ENCODE data around the gene CEP89.
"Not testable (repeated sequence)": the region's sequence is repeated elsewhere in the genome, so short reads cannot be mapped to it uniquely, and the experiment has no call there.

Gene CEP89

GRCh38 chr19:32982488-32982887 lies 10.7 kb upstream of the CEP89 start:
- H3K4me3 Mint-ChIP-seq; H3K4me1 Mint-ChIP-seq (ENCODE audit: low read depth); H3K9me3 Mint-ChIP-seq; H3K27ac Mint-ChIP-seq; DNase-seq (ENCODE audit: low spot score); H3K27me3 Mint-ChIP-seq (ENCODE audit: low read depth); H3K36me3 Mint-ChIP-seq (ENCODE audit: low read depth): not testable (repeated sequence)

- H3K4me3 Mint-ChIP-seq; H3K36me3 Mint-ChIP-seq (ENCODE audit: low read depth): not testable (repeated sequence)
These were observed 8.0 kb upstream of the CEP89 start for GRCh38 chr19:32979807-32980206.

DNA sequence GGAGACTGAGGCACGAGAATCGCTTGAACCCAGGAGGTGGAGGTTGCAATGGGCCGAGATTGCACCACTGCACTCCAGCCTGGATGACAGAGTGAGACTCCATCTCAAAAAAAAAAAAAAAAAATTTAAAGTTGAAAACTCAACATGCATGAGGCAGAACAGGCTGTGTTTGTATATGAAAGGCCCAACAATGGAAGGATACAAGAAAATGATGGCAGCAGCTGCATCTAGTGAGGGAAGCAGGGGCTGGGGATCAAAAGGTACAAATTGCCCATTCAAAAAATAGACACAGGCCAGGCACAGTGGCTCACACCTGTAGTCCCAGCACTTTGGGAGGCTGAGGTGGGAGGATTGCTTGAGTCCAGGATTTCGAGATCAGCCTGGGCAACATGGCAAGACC lies 6.1 kb upstream of the CEP89 start:
- not testable (repeated sequence) for H3K4me3 Mint-ChIP-seq; DNase-seq (ENCODE audit: low spot score); H3K4me1 Mint-ChIP-seq (ENCODE audit: low read depth); H3K27me3 Mint-ChIP-seq (ENCODE audit: low read depth); H3K9me3 Mint-ChIP-seq; H3K27ac Mint-ChIP-seq
- peaks cover 11% of the 10 kb centered on the region for H3K36me3 Mint-ChIP-seq (ENCODE audit: low read depth)

More at GRCh38 chr19:32979807-32980206, 8.0 kb upstream of the CEP89 start:
- not testable (repeated sequence) for H3K27ac Mint-ChIP-seq; H3K9me3 Mint-ChIP-seq; H3K4me1 Mint-ChIP-seq (ENCODE audit: low read depth); DNase-seq (ENCODE audit: low spot score); H3K27me3 Mint-ChIP-seq (ENCODE audit: low read depth)

- DNase-seq (ENCODE audit: low spot score) = no peak
- no peaks in the 10 kb centered on the region for H3K27me3 Mint-ChIP-seq (ENCODE audit: low read depth)
- peaks cover 11% of the 10 kb centered on the region for H3K36me3 Mint-ChIP-seq (ENCODE audit: low read depth)
- H3K4me3 Mint-ChIP-seq = no peak overlapping the region
- no peaks in the 10 kb centered on the region for H3K9me3 Mint-ChIP-seq
- no peak overlapping the region for H3K27ac Mint-ChIP-seq
- peaks cover 4% of the 10 kb centered on the region for H3K4me1 Mint-ChIP-seq (ENCODE audit: low read depth)
These were observed 5.5 kb upstream of the CEP89 start for GRCh38 chr19:32977280-32977679.

GRCh38 chr19:32976223-32976805 lies 4.6 kb upstream of the CEP89 start:
- no peaks in the 10 kb centered on the region for H3K27me3 Mint-ChIP-seq (ENCODE audit: low read depth)
- peak; percentile 34 for DNase-seq (ENCODE audit: low spot score)
- no peak overlapping the region for H3K27ac Mint-ChIP-seq
- H3K4me3 Mint-ChIP-seq = no peak overlapping the region
- no peaks in the 10 kb centered on the region for H3K9me3 Mint-ChIP-seq
- H3K4me1 Mint-ChIP-seq (ENCODE audit: low read depth) = peaks cover 4% of the 10 kb centered on the region
- peaks cover 14% of the 10 kb centered on the region for H3K36me3 Mint-ChIP-seq (ENCODE audit: low read depth)

DNA sequence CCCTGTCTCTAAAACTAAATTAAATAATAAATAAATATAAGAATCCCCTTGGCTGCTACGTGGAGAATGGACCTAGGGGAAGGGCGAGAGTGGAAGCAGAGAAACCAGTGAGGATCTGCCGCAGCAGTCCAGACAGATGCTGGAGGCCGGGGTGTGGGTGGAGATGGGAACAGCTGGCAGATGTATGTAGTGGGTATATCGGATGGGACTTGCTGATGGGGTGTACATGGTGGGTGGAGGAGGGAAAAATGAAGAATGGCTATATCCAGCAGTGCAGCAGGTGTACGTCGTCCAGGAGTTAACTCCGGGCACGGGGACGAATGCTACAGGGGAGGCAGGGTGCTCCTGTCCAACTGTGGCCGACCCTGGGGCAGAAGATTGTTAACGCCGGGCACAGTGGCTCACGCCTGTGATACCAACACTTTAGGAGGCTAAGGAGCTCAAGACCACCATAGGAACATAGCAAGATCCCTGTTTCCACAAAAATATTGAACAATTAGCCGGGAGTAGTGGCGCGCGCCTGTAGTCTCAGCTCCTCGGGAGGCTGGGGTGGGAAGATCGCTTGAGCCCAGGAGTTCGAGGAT lies 654 bp downstream of the CEP89 start:
- Mint-ChIP-seq H3K36me3 (ENCODE audit: low read depth) (peaks cover 16% of the 10 kb centered on the region), H3K4me3 (peak overlapping the region; percentile 98), H3K27ac (peak overlapping the region; percentile 77), H3K27me3 (ENCODE audit: low read depth) (no peaks in the 10 kb centered on the region), H3K9me3 (no peaks in the 10 kb centered on the region), H3K4me1 (ENCODE audit: low read depth) (peaks cover 7% of the 10 kb centered on the region)
- no peak for DNase-seq (ENCODE audit: low spot score)

DNA sequence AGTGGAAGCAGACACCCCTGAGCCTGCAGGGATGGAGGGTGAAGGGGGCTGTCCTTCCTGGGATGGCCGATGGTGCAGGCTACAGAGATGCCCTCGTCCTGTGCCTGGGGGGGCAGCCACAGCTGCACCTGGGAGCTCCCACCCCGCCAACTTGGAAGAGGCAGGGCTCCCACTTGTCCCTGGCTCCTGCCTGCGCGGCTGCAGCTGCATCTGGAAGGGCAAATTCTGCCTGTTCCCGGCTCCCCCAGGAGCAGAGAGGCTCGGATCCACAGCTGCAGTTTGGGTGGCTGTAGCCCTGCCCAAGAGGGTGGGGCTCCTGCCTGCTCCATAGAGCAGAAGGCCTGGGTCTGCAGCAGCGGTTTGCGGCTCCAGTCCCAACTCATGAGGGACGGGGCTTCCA lies 2.2 kb downstream of the CEP89 start:
- H3K9me3 Mint-ChIP-seq = no peaks in the 10 kb centered on the region
- no peak overlapping the region for H3K27ac Mint-ChIP-seq
- H3K36me3 Mint-ChIP-seq (ENCODE audit: low read depth) = peaks cover 10% of the 10 kb centered on the region
- no peak for DNase-seq (ENCODE audit: low spot score)
- H3K4me3 Mint-ChIP-seq = no peak overlapping the region
- peaks cover 7% of the 10 kb centered on the region for H3K4me1 Mint-ChIP-seq (ENCODE audit: low read depth)
- no peaks in the 10 kb centered on the region for H3K27me3 Mint-ChIP-seq (ENCODE audit: low read depth)

DNA sequence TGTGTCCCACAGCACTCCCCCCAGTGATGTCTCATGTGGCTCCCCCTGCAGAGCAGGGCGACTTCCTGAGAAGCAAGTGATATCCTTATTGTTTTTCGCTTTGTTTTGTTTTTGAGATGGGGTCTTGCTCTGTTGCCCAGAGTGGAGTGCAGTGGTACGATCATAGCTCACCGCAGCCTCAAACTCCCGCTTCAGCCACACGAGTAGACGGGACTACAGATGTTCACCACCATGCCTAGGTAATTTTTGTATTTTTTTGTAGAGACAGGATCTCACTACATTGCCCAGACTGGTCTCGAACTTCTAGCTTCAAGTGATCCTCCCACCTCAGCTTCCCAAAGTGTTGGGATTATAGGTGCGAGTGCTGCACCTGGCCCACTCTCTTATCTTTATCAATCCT lies 5.0 kb downstream of the CEP89 start:
- H3K9me3 Mint-ChIP-seq = no peaks in the 10 kb centered on the region
- no peak overlapping the region for H3K4me3 Mint-ChIP-seq
- H3K4me1 Mint-ChIP-seq (ENCODE audit: low read depth) = peaks cover 7% of the 10 kb centered on the region
- H3K27ac Mint-ChIP-seq = no peak overlapping the region
- no peak for DNase-seq (ENCODE audit: low spot score)
- H3K27me3 Mint-ChIP-seq (ENCODE audit: low read depth) = no peaks in the 10 kb centered on the region
- H3K36me3 Mint-ChIP-seq (ENCODE audit: low read depth) = peaks cover 18% of the 10 kb centered on the region

DNA sequence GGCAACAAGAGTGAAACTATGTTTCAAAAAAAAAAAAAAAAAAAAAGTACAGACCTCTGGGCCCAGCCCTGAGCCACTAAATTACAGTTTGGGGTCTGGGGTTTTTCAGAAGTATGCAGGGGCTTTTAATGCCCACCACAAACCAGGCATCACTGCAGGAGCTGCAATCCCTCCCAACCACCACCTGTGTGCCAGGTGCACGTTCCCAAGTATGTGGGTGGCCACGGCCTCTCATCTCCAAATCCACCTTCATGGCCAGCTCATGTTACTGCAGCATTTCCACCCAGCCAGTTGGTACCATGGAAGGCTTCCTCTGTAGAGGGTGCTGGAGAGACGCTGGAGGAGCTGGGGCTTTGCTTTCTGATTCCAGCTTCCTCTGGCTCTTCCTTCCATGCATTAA lies 26.5 kb downstream of the CEP89 start:
- Mint-ChIP-seq H3K4me1 (ENCODE audit: low read depth) (no peaks in the 10 kb centered on the region), H3K27ac (no peak overlapping the region), H3K27me3 (ENCODE audit: low read depth) (no peaks in the 10 kb centered on the region), H3K4me3 (no peak overlapping the region), H3K36me3 (ENCODE audit: low read depth) (peaks cover 16% of the 10 kb centered on the region), H3K9me3 (no peaks in the 10 kb centered on the region)
- DNase-seq (ENCODE audit: low spot score) = no peak

GRCh38 chr19:32941273-32941672 lies 30.5 kb downstream of the CEP89 start:
- H3K4me1 Mint-ChIP-seq (ENCODE audit: low read depth); H3K9me3 Mint-ChIP-seq; DNase-seq (ENCODE audit: low spot score); H3K27me3 Mint-ChIP-seq (ENCODE audit: low read depth); H3K27ac Mint-ChIP-seq; H3K4me3 Mint-ChIP-seq; H3K36me3 Mint-ChIP-seq (ENCODE audit: low read depth): not testable (repeated sequence)

- H3K4me1 Mint-ChIP-seq (ENCODE audit: low read depth) = no peaks in the 10 kb centered on the region
- H3K9me3 Mint-ChIP-seq = no peaks in the 10 kb centered on the region
- DNase-seq (ENCODE audit: low spot score) = no peak
- no peak overlapping the region for H3K4me3 Mint-ChIP-seq
- H3K27me3 Mint-ChIP-seq (ENCODE audit: low read depth) = no peaks in the 10 kb centered on the region
- H3K27ac Mint-ChIP-seq = no peak overlapping the region
- no peaks in the 10 kb centered on the region for H3K36me3 Mint-ChIP-seq (ENCODE audit: low read depth)
These were observed 35.7 kb downstream of the CEP89 start for GRCh38 chr19:32936065-32936464.

DNA sequence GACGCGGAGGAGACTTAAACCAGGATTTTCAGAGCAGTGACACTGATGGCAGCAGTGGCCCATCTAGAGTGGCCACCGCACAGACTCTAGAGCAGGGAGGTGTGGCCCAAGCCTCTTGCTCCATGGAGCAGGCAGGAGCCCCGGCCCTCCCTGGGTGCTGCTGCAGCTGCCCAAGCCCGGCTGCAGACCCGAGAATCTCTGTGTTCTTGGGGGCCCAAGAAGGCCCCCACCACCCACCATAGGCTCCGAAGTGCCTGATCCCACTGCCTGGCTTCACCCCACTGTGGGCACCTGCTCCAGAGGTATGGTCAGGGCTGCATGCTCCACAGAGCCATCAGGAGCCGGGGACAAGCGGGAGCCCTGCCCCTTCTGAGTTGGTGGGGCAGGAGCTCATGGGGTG lies 36.1 kb downstream of the CEP89 start:
- no peak for DNase-seq (ENCODE audit: low spot score)
- Mint-ChIP-seq H3K4me1 (ENCODE audit: low read depth) (no peaks in the 10 kb centered on the region), H3K4me3 (no peak overlapping the region), H3K27me3 (ENCODE audit: low read depth) (no peaks in the 10 kb centered on the region), H3K9me3 (no peaks in the 10 kb centered on the region), H3K36me3 (ENCODE audit: low read depth) (no peaks in the 10 kb centered on the region), H3K27ac (no peak overlapping the region)

GRCh38 chr19:32933571-32933970 lies 38.2 kb downstream of the CEP89 start:
- no peak overlapping the region for H3K27ac Mint-ChIP-seq
- H3K27me3 Mint-ChIP-seq (ENCODE audit: low read depth) = no peaks in the 10 kb centered on the region
- peaks cover 12% of the 10 kb centered on the region for H3K36me3 Mint-ChIP-seq (ENCODE audit: low read depth)
- H3K4me1 Mint-ChIP-seq (ENCODE audit: low read depth) = no peaks in the 10 kb centered on the region
- peaks cover 3% of the 10 kb centered on the region for H3K9me3 Mint-ChIP-seq
- H3K4me3 Mint-ChIP-seq = no peak overlapping the region
- no peak for DNase-seq (ENCODE audit: low spot score)

DNA sequence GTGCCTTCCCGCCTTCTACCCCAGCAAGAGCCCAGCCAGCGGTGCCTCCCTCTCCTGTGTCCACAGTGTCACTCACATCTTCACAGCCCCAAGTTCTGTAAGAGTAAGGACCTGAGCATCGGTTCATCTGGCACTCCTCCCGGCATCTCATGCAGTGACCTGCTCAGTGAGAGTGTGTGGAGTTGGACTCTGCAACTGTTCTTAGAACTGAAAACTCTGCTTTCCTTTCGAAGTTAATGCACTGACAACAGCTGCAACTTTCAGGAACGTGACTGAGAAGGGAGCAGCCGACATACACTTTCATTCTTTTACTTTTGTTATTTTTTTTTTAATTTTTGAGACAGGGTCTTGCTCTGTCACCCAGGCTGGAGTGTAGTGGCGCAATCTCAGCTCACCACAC lies 41.2 kb downstream of the CEP89 start:
- Mint-ChIP-seq H3K9me3 (peaks cover 8% of the 10 kb centered on the region), H3K4me3 (no peak overlapping the region), H3K27ac (no peak overlapping the region), H3K27me3 (ENCODE audit: low read depth) (no peaks in the 10 kb centered on the region), H3K36me3 (ENCODE audit: low read depth) (peaks cover 19% of the 10 kb centered on the region), H3K4me1 (ENCODE audit: low read depth) (no peaks in the 10 kb centered on the region)
- no peak for DNase-seq (ENCODE audit: low spot score)

DNA sequence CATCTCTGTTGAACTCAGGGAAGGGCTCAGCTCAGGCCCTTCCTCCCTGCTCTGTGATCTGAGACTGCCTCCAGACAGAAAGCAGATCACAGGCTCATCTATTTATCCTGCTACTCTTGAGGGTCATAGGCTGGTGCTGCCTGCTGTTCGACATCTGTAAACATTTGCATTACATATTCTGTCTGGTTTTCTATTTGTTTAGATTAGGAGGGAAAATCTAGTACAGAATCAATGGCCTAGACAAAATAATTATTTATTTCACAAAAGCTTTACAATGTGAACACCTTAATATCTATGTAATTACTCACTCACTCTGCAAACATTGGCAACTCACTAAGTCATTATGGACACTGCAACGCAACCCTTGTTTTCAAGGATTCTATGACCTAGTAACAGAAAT lies 43.0 kb downstream of the CEP89 start:
- Mint-ChIP-seq H3K9me3 (peaks cover 8% of the 10 kb centered on the region), H3K27me3 (ENCODE audit: low read depth) (no peaks in the 10 kb centered on the region), H3K4me3 (no peak overlapping the region), H3K36me3 (ENCODE audit: low read depth) (peaks cover 24% of the 10 kb centered on the region), H3K27ac (no peak overlapping the region), H3K4me1 (ENCODE audit: low read depth) (no peaks in the 10 kb centered on the region)
- DNase-seq (ENCODE audit: low spot score) = no peak
